Aorta (tissue), 4 donors: ENCODE data around the gene FTCDNL1. TPM values are rescaled to one million over a fixed set of nuclear protein-coding genes. Genes with fewer than 3 reads are reported as not detected.

Experiments used
- polyA plus RNA-seq, 2 donors: library from polyadenylated mRNA; stranded (reverse); fragments of 200-250 nt; gene quantifications; one replicate each; pipeline ENCODE4 v1.2.3, GENCODE V29; 2013
- total RNA-seq, 2 donors: library from RNA; stranded (reverse); fragmentation: NEBNext Ultra II Directional; extraction: Animal tissue kit (Norgen Biotek cat#: 25700); gene quantifications; one replicate each; pipeline ENCODE4 v1.2.1, GENCODE V29; 2021
- donor health status: healthy with polysubstance abuse.
- donor health status: Bipolar disorder and iron deficiency.
- donor health status: DM: no; HTN: no; CAD: no.
- donor health status: DM: yes; HTN: yes; CAD: no.

The FTCDNL1 gene
- total and polyA plus RNA-seq, 4 donors = 1.4 to 1.7 TPM; not detected in 2

Other genes starting within 250 kb of the FTCDNL1 start
- 10 to 100 TPM; 11.0 to 11.2 TPM for gene C2orf69, start 60.1 kb upstream of the FTCDNL1 start, total RNA-seq
- gene C2orf69, start 60.1 kb upstream of the FTCDNL1 start, polyA plus RNA-seq = 1 to 10 TPM; 4.3 to 7.1 TPM
- 1 to 10 TPM; 5.2 to 9.0 TPM for gene TYW5, start 104.3 kb upstream of the FTCDNL1 start, total RNA-seq
- 1 to 10 TPM; 2.5 to 4.7 TPM for gene TYW5, start 104.3 kb upstream of the FTCDNL1 start, polyA plus RNA-seq
- 10 to 100 TPM in 1 of 2 donors, 1 to 10 TPM in 1; 9.9 to 12.3 TPM for gene MAIP1, start 104.4 kb upstream of the FTCDNL1 start, total RNA-seq
- 10 to 100 TPM in 1 of 2 donors, 1 to 10 TPM in 1; 9.0 to 15.7 TPM for gene MAIP1, start 104.4 kb upstream of the FTCDNL1 start, polyA plus RNA-seq